Astrocyte (in vitro differentiated cells and primary cell): ENCODE measurements around the gene IL27RA. TPM values are rescaled to one million over a fixed set of nuclear protein-coding genes. Genes with fewer than 3 reads are reported as not detected.

ENCODE experiments used
- DNase-seq: peaks from one replicate; pipeline ENCODE4 v3.0.0-alpha.2; 2010; ENCODE audit warnings: low read depth
- FAIRE-seq: peaks from 2 replicates; lab custom pipeline; 2011; peaks lifted over from hg19 to GRCh38; lab: Jason Lieb, UNC
- H2AFZ ChIP-seq: 2 replicates; pipeline ENCODE4 v1.6.0; 2012; ENCODE audit warnings: low read depth, low read length, inconsistent platforms
- H3K27ac ChIP-seq: 2 replicates; pipeline ENCODE4 v1.5.1; 2011; ENCODE audit warnings: low read depth, low read length, inconsistent platforms
- H3K27me3 ChIP-seq: 2 replicates; pipeline ENCODE4 v1.6.0; 2011; ENCODE audit warnings: low read length, inconsistent platforms; ENCODE audit not compliant: insufficient read depth
- H3K36me3 ChIP-seq: 2 replicates; pipeline ENCODE4 v1.5.1; 2011; ENCODE audit warnings: low read length, inconsistent platforms; ENCODE audit not compliant: insufficient read depth
- H3K4me1 ChIP-seq: 2 replicates; pipeline ENCODE4 v1.5.1; 2011; ENCODE audit warnings: low read length, inconsistent platforms; ENCODE audit not compliant: insufficient read depth
- H3K4me2 ChIP-seq: 2 replicates; pipeline ENCODE4 v1.6.0; 2012; ENCODE audit warnings: low read length, inconsistent platforms
- H3K4me3 ChIP-seq: 2 replicates; pipeline ENCODE4 v1.5.1; 2011; ENCODE audit warnings: low read depth, mild to moderate bottlenecking, low read length, inconsistent platforms; ENCODE audit not compliant: insufficient read depth
- H3K79me2 ChIP-seq: 2 replicates; pipeline ENCODE4 v1.6.0; 2012; ENCODE audit warnings: mild to moderate bottlenecking, low read length, inconsistent platforms; ENCODE audit not compliant: insufficient read depth
- H3K9ac ChIP-seq: 2 replicates; pipeline ENCODE4 v1.6.0; 2012; ENCODE audit warnings: mild to moderate bottlenecking, low read length, inconsistent platforms
- H3K9me3 ChIP-seq: 2 replicates; pipeline ENCODE4 v1.5.1; 2012; ENCODE audit warnings: low read depth, mild to moderate bottlenecking, low read length, inconsistent platforms; ENCODE audit not compliant: insufficient read depth
- H4K20me1 ChIP-seq: 2 replicates; pipeline ENCODE4 v1.6.0; 2012; ENCODE audit warnings: low read length, inconsistent platforms; ENCODE audit not compliant: insufficient read depth
- H3K27ac Mint-ChIP-seq: one replicate; pipeline ENCODE4 v1.8.0; 2021; ENCODE audit warnings: mild to moderate bottlenecking, mixed read lengths; ENCODE audit not compliant: unreplicated experiment
- H3K27me3 Mint-ChIP-seq: one replicate; pipeline ENCODE4 v1.8.0; 2021; ENCODE audit warnings: low read depth, mixed read lengths; ENCODE audit not compliant: unreplicated experiment
- H3K36me3 Mint-ChIP-seq: one replicate; pipeline ENCODE4 v1.8.0; 2021; ENCODE audit warnings: low read depth, mixed read lengths; ENCODE audit not compliant: unreplicated experiment
- H3K4me1 Mint-ChIP-seq: one replicate; pipeline ENCODE4 v1.8.0; 2021; ENCODE audit warnings: low read depth, mixed read lengths; ENCODE audit not compliant: unreplicated experiment
- H3K4me3 Mint-ChIP-seq: one replicate; pipeline ENCODE4 v1.8.0; 2021; ENCODE audit warnings: mild to moderate bottlenecking, moderate library complexity, mixed read lengths; ENCODE audit not compliant: unreplicated experiment
- H3K9me3 Mint-ChIP-seq: one replicate; pipeline ENCODE4 v1.8.0; 2021; ENCODE audit warnings: mild to moderate bottlenecking, mixed read lengths; ENCODE audit not compliant: unreplicated experiment
- EZH2 ChIP-seq: IDR thresholded peaks from 2 replicates; pipeline ENCODE4 v1.6.1; 2012; ENCODE audit warnings: mild to moderate bottlenecking, low read length, inconsistent platforms; ENCODE audit not compliant: insufficient read depth
- total RNA-seq: library from RNA; stranded (reverse); gene quantifications from 2 replicates; pipeline ENCODE4 v1.2.1, GENCODE V29; 2021
- TF ChIP-seq, protein P1 (sequence below): IDR thresholded peaks from 2 replicates; pipeline ENCODE4 v1.5.1; 2011; ENCODE audit warnings: low read depth, mild to moderate bottlenecking, inconsistent platforms, low read length, moderate library complexity; ENCODE audit not compliant: insufficient read depth

Gene IL27RA
- total RNA-seq, 1 donor from 2014 or later = 5.7 TPM

DNA sequence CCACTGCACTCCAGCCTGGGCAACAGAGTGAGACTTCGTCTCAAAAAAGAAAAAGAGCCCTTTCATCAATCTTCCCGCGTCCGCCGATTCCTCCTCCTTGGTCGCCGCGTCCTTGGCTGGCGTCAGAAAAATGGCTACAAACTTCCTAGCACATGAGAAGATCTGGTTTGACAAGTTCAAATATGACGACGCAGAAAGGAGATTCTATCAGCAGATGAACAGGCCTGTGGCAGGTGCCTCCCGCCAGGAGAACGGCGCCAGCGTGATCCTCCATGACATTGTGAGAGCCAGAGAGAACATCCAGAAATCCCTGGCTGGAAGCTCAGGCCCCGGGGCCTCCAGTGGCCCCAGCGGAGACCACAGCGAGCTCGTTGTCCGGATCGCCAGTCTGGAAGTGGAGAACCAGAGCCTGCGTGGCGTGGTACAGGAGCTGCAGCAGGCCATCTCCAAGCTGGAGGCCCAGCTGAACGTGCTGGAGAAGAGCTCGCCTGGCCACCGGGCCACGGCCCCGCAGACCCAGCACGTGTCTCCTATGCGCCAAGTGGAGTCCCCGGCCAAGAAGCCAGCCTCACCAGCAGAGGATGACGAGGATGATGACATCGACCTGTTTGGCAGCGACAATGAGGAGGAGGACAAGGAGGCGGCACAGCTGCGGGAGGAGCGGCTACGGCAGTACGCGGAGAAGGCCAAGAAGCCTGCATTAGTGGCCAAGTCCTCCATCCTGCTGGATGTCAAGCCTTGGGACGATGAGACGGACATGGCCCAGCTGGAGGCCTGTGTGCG is 38.9 kb downstream of the IL27RA start:
- H3K4me3 ChIP-seq = no peak overlapping the region
- peaks cover 8% of the 10 kb centered on the region for H3K4me1 Mint-ChIP-seq
- peaks cover 4% of the 10 kb centered on the region for H3K27me3 ChIP-seq
- no peaks in the 10 kb centered on the region for H3K79me2 ChIP-seq
- H3K27ac ChIP-seq = no peak overlapping the region
- H3K9ac ChIP-seq = no peak overlapping the region
- no peaks in the 10 kb centered on the region for H3K36me3 ChIP-seq
- no peak overlapping the region for H3K4me3 Mint-ChIP-seq
- H3K4me1 ChIP-seq = peaks cover 19% of the 10 kb centered on the region
- no peak overlapping the region for H3K4me2 ChIP-seq
- H3K27me3 Mint-ChIP-seq = peaks cover 8% of the 10 kb centered on the region
- peaks cover 1% of the 10 kb centered on the region for H3K9me3 Mint-ChIP-seq
- TF ChIP-seq, protein P1, sequence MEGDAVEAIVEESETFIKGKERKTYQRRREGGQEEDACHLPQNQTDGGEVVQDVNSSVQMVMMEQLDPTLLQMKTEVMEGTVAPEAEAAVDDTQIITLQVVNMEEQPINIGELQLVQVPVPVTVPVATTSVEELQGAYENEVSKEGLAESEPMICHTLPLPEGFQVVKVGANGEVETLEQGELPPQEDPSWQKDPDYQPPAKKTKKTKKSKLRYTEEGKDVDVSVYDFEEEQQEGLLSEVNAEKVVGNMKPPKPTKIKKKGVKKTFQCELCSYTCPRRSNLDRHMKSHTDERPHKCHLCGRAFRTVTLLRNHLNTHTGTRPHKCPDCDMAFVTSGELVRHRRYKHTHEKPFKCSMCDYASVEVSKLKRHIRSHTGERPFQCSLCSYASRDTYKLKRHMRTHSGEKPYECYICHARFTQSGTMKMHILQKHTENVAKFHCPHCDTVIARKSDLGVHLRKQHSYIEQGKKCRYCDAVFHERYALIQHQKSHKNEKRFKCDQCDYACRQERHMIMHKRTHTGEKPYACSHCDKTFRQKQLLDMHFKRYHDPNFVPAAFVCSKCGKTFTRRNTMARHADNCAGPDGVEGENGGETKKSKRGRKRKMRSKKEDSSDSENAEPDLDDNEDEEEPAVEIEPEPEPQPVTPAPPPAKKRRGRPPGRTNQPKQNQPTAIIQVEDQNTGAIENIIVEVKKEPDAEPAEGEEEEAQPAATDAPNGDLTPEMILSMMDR = no peak
- no peak for TF ChIP-seq EZH2
- H3K9me3 ChIP-seq = no peaks in the 10 kb centered on the region
- no peaks in the 10 kb centered on the region for H3K36me3 Mint-ChIP-seq
- H2AFZ ChIP-seq = no peak overlapping the region
- H3K27ac Mint-ChIP-seq = no peak overlapping the region
- DNase-seq (no peak), FAIRE-seq (no peak)
- no peaks in the 10 kb centered on the region for H4K20me1 ChIP-seq

DNA sequence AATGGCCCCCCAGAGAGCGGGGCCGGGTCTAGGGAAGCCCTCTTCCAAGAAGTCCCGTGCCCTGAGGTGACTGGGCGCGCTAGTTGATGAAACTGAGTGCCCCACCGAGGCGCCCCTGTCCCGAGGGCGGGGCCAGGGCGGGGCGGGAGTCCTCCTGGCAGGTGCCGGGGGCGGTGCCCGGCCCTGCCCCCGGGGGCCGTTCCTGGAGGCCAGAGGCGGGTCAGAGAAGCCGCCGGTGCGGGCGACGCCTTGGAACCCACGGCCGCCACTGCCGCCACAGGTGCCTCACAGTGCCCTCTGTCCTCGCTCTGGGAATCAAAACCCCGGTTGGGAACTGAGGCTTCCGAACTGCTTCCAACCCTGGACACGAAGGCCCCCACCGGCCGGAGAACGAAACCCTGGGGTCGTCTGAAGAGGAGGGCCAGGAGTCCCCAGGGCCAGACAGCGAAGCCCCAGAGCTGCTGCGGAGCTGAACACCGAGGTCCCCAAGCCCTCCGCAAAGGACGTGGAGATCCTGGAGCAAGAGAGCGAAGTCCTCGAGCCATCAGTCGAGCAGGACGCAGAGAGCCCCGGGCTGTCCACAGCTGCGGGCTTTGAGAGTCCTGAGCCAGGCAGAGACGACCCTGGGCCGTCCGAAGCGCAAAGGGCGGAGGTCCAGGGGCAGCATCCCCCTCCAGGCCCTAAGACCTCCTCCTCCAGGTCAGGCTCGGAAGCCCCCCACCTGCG is 41.1 kb downstream of the IL27RA start, which contains the start of gene MISP3:
TSS of gene MISP3 (plus strand) at position 252 of the 726 bp plus-strand sequence. CDS start 524 bp downstream, outside the sequence.
- H3K9me3 ChIP-seq = no peaks in the 10 kb centered on the region
- H3K4me3 ChIP-seq = peak within 1 kb of the TSS; percentile 59
- DNase-seq = peak; percentile 40
- TF ChIP-seq, protein P1 = no peak
- no peak for TF ChIP-seq EZH2
- H4K20me1 ChIP-seq = no peaks in the 10 kb centered on the region
- H3K27me3 Mint-ChIP-seq = peaks cover 8% of the 10 kb centered on the region
- H3K9me3 Mint-ChIP-seq = peaks cover 1% of the 10 kb centered on the region
- peak within 1 kb of the TSS; percentile 90 for H3K4me3 Mint-ChIP-seq
- H3K4me1 ChIP-seq = peaks cover 19% of the 10 kb centered on the region
- peak within 1 kb of the TSS; percentile 65 for H3K9ac ChIP-seq
- peaks cover 4% of the 10 kb centered on the region for H3K36me3 Mint-ChIP-seq
- H3K4me1 Mint-ChIP-seq = peaks cover 8% of the 10 kb centered on the region
- H3K27me3 ChIP-seq = no peaks in the 10 kb centered on the region
- FAIRE-seq = no peak
- H3K79me2 ChIP-seq = no peaks in the 10 kb centered on the region
- H3K27ac Mint-ChIP-seq = no peak within 1 kb of the TSS
- no peaks in the 10 kb centered on the region for H3K36me3 ChIP-seq
- H3K27ac ChIP-seq = no peak within 1 kb of the TSS
- peak within 1 kb of the TSS; percentile 94 for H3K4me2 ChIP-seq
- peak within 1 kb of the TSS; percentile 85 for H2AFZ ChIP-seq
